ENCODE data around the gene NFATC2. TPM values are rescaled to one million over a fixed set of nuclear protein-coding genes. Genes with fewer than 3 reads are reported as not detected.

Gene NFATC2
- total RNA-seq, 1 donor from 2014 or later, result 1.9 TPM

DNA sequence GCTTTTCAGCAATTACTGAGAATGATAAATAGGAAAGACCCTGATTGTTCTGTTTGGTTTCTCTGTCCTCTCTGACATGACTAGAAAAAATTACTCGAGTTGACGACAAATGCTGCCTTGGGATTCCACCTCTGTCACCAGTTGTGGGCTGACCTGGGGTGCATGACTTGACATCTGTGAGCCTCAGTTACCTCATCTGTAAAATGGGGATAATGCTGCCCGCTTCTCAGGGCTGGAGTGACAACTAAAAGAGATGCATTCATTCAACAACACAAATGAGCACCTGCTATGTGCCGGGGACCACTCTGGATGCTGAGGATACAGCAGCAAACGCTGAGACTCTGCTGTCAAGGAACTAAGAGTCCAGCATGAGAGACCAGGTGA lies 94.8 kb downstream of the NFATC2 start:
- H3K27ac Mint-ChIP-seq (ENCODE audit: unreplicated experiment), result no peak overlapping the region
- H3K4me1 Mint-ChIP-seq, result peaks cover 29% of the 10 kb centered on the region
- H3K36me3 Mint-ChIP-seq (ENCODE audit: low read depth), result no peaks in the 10 kb centered on the region

DNA sequence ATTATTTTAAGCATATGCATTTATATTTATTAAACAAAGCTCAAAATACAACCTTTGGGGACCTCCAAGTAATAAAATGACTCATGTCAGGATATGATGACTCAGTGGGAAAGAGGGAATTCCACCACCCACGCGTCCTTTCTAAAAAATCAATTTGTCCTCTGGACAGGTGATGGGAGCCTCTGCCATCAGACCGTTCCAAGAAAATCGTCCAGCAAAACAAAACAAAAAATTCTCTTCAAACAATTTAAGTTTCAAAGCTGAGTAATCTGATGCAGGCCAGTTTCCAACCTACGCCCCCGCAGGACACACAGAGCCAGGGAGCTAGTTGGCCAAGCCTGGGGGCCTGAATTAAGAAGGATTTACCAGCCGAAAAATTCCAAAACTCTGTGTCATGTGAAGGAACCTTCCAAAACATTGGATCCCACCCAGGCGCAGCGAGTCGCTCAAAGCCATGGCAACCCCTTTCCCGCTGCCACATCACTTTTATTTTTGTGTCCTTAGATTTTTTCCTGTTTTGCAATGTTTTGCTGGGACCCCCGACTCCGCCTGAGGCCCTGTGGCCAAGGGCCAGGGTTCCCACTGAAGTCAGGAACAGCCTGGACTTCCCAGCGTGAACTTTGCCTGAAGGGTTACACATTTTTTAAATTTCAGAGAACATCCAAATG lies 95.3 kb downstream of the NFATC2 start:
- Mint-ChIP-seq H3K36me3 (ENCODE audit: low read depth) (no peaks in the 10 kb centered on the region), H3K27ac (ENCODE audit: unreplicated experiment) (no peak overlapping the region), H3K4me3 (no peak overlapping the region), H3K4me1 (peaks cover 29% of the 10 kb centered on the region), H3K9me3 (no peaks in the 10 kb centered on the region), H3K27me3 (ENCODE audit: low read depth) (no peaks in the 10 kb centered on the region)
- DNase-seq (ENCODE audit: low read depth, low spot score), result no peak
- TF ChIP-seq, protein P1, sequence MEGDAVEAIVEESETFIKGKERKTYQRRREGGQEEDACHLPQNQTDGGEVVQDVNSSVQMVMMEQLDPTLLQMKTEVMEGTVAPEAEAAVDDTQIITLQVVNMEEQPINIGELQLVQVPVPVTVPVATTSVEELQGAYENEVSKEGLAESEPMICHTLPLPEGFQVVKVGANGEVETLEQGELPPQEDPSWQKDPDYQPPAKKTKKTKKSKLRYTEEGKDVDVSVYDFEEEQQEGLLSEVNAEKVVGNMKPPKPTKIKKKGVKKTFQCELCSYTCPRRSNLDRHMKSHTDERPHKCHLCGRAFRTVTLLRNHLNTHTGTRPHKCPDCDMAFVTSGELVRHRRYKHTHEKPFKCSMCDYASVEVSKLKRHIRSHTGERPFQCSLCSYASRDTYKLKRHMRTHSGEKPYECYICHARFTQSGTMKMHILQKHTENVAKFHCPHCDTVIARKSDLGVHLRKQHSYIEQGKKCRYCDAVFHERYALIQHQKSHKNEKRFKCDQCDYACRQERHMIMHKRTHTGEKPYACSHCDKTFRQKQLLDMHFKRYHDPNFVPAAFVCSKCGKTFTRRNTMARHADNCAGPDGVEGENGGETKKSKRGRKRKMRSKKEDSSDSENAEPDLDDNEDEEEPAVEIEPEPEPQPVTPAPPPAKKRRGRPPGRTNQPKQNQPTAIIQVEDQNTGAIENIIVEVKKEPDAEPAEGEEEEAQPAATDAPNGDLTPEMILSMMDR (conservative IDR thresholded peaks at IDR 0.05), result no peak

More for the DNA sequence above, 94.8 kb downstream of the NFATC2 start:
- Mint-ChIP-seq H3K9me3 (no peaks in the 10 kb centered on the region), H3K4me3 (no peak overlapping the region), H3K27me3 (ENCODE audit: low read depth) (no peaks in the 10 kb centered on the region)
- no peak for DNase-seq (ENCODE audit: low read depth, low spot score)
- TF ChIP-seq, protein P1 (conservative IDR thresholded peaks at IDR 0.05), result no peak

DNA sequence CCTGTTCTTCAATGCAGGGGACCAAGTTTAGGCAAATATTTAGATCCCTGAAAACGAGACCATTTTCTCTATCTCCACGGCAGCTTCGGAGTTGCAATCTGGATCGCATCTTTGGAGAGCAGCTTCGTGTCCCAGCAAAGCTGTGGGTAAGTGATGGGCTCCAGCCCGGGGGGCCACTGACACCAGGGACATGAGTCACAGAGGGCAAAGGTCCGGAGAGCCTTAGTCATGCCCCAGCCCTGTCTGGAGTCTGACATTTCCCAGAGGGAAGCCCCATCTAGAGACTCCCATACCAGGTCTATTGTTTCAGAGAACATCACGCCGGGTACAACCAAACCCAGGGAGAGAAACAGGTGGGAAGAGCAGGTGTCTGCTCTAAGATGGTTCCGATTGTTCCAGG lies 95.9 kb downstream of the NFATC2 start:
- no peaks in the 10 kb centered on the region for H3K36me3 Mint-ChIP-seq (ENCODE audit: low read depth)
- H3K4me1 Mint-ChIP-seq, result peaks cover 29% of the 10 kb centered on the region
- H3K27ac Mint-ChIP-seq (ENCODE audit: unreplicated experiment), result no peak overlapping the region
- no peaks in the 10 kb centered on the region for H3K9me3 Mint-ChIP-seq
- TF ChIP-seq, protein P1 (conservative IDR thresholded peaks at IDR 0.05), result no peak
- H3K4me3 Mint-ChIP-seq, result no peak overlapping the region
- peak; percentile 14 for DNase-seq (ENCODE audit: low read depth, low spot score)
- no peaks in the 10 kb centered on the region for H3K27me3 Mint-ChIP-seq (ENCODE audit: low read depth)

DNA sequence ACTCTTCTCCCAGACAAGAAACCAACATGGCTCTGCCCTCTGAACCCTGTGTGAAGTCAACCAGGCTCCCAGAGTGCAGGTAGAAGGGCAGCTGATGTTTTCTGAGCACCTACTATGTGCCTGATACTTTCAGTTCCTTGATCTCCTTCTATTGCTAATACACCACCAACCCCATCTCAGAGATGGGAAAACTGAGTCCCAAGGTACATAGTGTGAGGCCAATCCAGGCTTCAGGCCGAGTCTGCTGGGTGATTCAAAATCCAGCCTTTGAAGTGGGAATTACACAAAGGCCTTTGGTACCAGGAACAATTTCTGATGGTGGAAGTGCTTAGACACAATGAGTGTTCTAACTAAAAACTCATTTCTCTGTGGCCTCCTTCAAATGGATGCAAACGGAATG lies 96.3 kb downstream of the NFATC2 start:
- Mint-ChIP-seq H3K4me1 (peaks cover 29% of the 10 kb centered on the region), H3K36me3 (ENCODE audit: low read depth) (no peaks in the 10 kb centered on the region), H3K9me3 (no peaks in the 10 kb centered on the region), H3K27me3 (ENCODE audit: low read depth) (no peaks in the 10 kb centered on the region), H3K27ac (ENCODE audit: unreplicated experiment) (no peak overlapping the region), H3K4me3 (no peak overlapping the region)
- TF ChIP-seq, protein P1 (conservative IDR thresholded peaks at IDR 0.05), result no peak
- no peak for DNase-seq (ENCODE audit: low read depth, low spot score)

DNA sequence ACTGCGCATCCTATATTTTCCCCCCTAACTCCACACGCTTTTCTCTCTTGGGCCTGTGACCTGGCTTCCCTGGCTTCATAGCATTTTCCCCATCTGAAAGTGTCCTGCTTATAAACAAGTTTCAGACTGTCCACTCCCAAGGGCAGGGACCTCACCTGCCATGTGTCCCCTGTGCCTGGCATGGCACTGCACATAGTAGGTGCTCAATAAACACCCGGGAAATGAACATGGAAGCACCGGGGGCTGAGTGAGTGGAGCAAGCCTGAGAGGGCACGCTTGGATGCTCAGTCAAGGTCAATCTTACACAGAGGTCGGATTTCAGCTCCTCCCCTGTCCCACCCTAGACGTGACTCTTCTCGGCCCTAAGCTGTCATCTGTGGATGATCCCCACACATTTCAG lies 96.9 kb downstream of the NFATC2 start:
- Mint-ChIP-seq H3K4me3 (no peak overlapping the region), H3K9me3 (no peaks in the 10 kb centered on the region), H3K27ac (ENCODE audit: unreplicated experiment) (peak overlapping the region; percentile 35), H3K36me3 (ENCODE audit: low read depth) (no peaks in the 10 kb centered on the region), H3K4me1 (peaks cover 29% of the 10 kb centered on the region), H3K27me3 (ENCODE audit: low read depth) (no peaks in the 10 kb centered on the region)
- TF ChIP-seq, protein P1 (conservative IDR thresholded peaks at IDR 0.05), result no peak
- no peak for DNase-seq (ENCODE audit: low read depth, low spot score)
